Thyroid gland (tissue), 4 donors: Measurements from ENCODE around the gene NUCB2. TPM values are rescaled to one million over a fixed set of nuclear protein-coding genes. Genes with fewer than 3 reads are reported as not detected.

Source experiments
- DNase-seq, 2 donors: peaks; one replicate each; pipeline ENCODE4 v3.0.0-alpha.2; 2019
- H3K27ac ChIP-seq, 3 donors: fragments of 200-600 bp; sonication (generic); 1 replicate in 2 of 3; 2 replicates in 1 of 3; pipeline ENCODE4 v1.5.1; 2016 to 2019; ENCODE audit warnings: mild to moderate bottlenecking in 1 of 3, moderate library complexity in 1 of 3
- H3K27me3 ChIP-seq: fragments of 200-600 bp; sonication (generic); one replicate; pipeline ENCODE4 v1.5.1; 2019
- H3K36me3 ChIP-seq, 2 donors: fragments of 200-600 bp; sonication (generic); one replicate each; pipeline ENCODE4 v1.5.1; 2016 to 2019
- H3K4me1 ChIP-seq, 2 donors: fragments of 200-600 bp; sonication (generic); one replicate each; pipeline ENCODE4 v1.5.1; 2017 to 2019
- H3K4me3 ChIP-seq, 3 donors: fragments of 200-600 bp; sonication (generic); replicated peaks in 1 of 3; 1 replicate in 2 of 3; 2 replicates in 1 of 3; pipeline ENCODE4 v1.5.1; 2016; ENCODE audit warnings: mild to moderate bottlenecking in 1 of 3
- H3K9me3 ChIP-seq: fragments of 200-600 bp; sonication (generic); one replicate; pipeline ENCODE4 v1.5.1; 2017
- POLR2A ChIP-seq, 2 donors: fragments of 450-650 bp; IDR thresholded peaks; one replicate each; pipeline ENCODE4 v1.6.1; 2017; ENCODE audit warnings: antibody characterized with exemption in 2 of 2, mild to moderate bottlenecking in 2 of 2, moderate library complexity in 1 of 2
- WGBS, 2 donors: methylation state at CpG; one replicate each; pipeline ENCODE4 v1.1.5; 2017; 5-methylcytosine and 5-hydroxymethylcytosine counted together
- intact Hi-C: fragments of 100-400 bp; cut with DNase I; formaldehyde crosslinking; loops from one replicate; pipeline ENCODE4 v1.15.1; 2023
- total RNA-seq, 4 donors: library from RNA; depleted of rRNA; stranded (reverse); fragments of >200 nt; gene quantifications; one replicate each; pipeline ENCODE4 v1.2.3, GENCODE V29; 2016
- TF ChIP-seq, protein P1 (sequence below), 6 experiments: fragments of 200-600 bp in 3 of 6; fragments of 450-650 bp in 3 of 6; sonication (generic) in 3 of 6; IDR thresholded peaks; one replicate each; pipeline ENCODE4 v1.5.1; 2016 to 2019; ENCODE audit warnings: antibody characterized with exemption in 6 of 6, mild to moderate bottlenecking in 2 of 6, inconsistent platforms in 1 of 6, moderate library complexity in 1 of 6

NUCB2 gene
- total RNA-seq, 4 donors from 2014 or later = 73.2 to 152 (median 113) TPM

DNA sequence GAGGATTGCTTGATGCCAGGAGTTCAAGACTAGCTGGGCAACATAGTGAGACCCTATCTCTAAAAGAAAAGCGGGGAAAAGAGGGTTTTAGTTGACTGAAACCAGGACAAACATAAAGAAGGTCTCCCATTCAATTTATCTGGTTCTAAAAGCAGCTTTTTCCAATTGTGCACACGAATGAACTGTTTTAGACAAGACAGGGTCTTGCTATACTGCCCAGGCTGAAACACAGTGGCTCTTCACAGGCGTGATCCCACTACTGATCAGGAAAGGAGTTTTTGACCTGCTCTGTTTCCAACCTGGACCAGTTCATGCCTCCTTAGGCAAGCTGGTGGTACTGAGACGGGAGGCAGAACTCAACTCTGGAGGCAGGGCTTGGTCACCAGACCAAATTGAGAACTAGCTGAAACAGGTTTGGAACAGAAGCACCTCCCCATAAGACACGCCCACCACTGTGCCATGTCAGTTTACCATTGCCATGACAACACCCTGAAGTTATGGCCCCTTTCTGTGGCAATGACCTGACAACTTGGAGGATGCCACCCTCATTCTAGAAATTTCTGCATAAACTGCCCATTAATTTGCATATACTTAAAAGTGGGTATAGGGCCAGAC is 2.8 kb upstream of the NUCB2 start:
- Histone ChIP-seq H3K27me3 (no peaks in the 10 kb centered on the region), H3K9me3 (no peaks in the 10 kb centered on the region), H3K27ac (no peak overlapping the region), H3K4me1 (peaks cover 0 to 4% of the 10 kb centered on the region in 2 donors), H3K36me3 (no peaks in the 10 kb centered on the region), H3K4me3 (no peak overlapping the region)
- intact Hi-C loops = no loop called here
- TF ChIP-seq POLR2A (IDR thresholded peaks at IDR 0.05) = no peak
- TF ChIP-seq, protein P1, sequence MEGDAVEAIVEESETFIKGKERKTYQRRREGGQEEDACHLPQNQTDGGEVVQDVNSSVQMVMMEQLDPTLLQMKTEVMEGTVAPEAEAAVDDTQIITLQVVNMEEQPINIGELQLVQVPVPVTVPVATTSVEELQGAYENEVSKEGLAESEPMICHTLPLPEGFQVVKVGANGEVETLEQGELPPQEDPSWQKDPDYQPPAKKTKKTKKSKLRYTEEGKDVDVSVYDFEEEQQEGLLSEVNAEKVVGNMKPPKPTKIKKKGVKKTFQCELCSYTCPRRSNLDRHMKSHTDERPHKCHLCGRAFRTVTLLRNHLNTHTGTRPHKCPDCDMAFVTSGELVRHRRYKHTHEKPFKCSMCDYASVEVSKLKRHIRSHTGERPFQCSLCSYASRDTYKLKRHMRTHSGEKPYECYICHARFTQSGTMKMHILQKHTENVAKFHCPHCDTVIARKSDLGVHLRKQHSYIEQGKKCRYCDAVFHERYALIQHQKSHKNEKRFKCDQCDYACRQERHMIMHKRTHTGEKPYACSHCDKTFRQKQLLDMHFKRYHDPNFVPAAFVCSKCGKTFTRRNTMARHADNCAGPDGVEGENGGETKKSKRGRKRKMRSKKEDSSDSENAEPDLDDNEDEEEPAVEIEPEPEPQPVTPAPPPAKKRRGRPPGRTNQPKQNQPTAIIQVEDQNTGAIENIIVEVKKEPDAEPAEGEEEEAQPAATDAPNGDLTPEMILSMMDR (IDR thresholded peaks at IDR 0.05) = no peak
- 92 to 96% methylated on average over 5 of the region's 5 CpGs for WGBS, 2 donors
- no peak for DNase-seq

DNA sequence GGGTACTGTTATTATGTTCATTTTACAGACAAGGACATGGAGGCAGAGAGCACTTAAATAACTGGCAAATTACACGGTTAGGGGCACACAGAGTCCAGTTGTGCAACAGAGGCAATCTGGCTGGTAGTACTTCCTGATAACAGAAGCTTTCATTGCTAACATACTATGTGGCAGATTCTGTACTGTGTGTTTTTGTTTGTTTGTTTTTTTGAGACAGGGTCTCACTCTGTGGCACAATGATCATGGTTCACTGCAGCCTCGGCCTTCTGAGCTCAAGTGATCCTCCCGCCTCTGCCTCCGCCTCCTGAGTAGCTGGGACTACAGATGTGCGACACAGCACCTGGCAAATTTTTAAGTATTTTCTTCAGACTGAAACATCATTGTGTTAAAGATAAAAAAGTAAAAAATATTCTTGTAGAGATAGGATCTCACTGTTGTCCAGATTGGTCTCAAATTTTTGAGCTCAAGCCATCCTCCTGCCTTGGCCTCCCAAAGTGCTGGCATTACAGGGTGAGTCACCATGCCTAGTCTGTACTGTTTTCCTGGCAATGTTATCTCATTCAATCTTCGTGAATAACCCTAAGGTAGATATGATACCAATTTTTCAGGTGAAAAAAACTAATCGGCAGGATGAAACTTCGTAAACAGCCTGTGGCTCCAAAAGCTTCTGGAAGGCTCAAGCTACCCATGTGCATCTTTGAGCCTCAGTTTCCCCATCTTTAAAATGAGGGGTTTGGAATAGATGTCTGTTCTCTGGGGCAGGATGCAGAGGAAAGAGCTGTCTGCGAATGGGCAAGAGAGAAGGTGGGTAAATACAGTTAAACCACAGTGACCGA is 921 bp upstream of the NUCB2 start:
- TF ChIP-seq POLR2A (IDR thresholded peaks at IDR 0.05) = no peak
- TF ChIP-seq, protein P1 (IDR thresholded peaks at IDR 0.05) = no peak
- Histone ChIP-seq H3K36me3 (no peaks in the 10 kb centered on the region), H3K4me1 (peaks cover 0 to 4% of the 10 kb centered on the region in 2 donors), H3K4me3 (peak overlapping the region; percentile 45 to 92 (median 76)), H3K27ac (peak overlapping the region; percentile 70 to 91 (median 76)), H3K9me3 (no peaks in the 10 kb centered on the region), H3K27me3 (no peaks in the 10 kb centered on the region)
- no peak for DNase-seq
- intact Hi-C loops = no loop called here
- 76% methylated on average over 10 of the region's 10 CpGs for WGBS, 2 donors

DNA sequence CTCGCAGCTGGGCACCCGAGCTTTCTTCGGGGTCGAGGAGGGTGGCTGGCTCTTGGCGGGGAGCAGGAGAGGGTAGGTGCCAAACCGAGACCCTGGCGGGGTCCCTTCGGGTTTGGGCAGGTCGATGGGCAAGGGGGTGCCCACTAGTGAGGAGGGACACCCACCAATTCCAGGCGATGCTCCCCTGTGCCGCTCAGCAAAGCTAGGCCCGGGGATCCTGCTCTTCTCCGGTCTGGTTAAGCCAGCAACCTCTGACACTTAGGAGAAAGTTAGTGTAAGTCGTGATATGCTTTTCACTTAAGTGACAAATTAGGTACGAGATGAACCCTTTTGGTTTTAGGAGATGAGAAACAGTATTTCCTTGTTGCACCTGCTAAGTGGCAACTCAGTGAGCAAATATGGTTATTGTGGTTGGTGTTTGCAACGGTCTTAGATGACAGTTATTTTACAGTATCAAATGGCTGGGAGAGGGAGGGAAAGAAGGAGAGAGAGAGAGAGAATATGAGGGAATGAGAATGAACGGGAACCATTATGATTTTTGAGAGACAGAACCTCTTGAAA is 565 bp downstream of the NUCB2 start:
- Histone ChIP-seq H3K9me3 (no peaks in the 10 kb centered on the region), H3K4me3 (peak overlapping the region; percentile 45 to 92 (median 76)), H3K27me3 (no peaks in the 10 kb centered on the region), H3K4me1 (peaks cover 0 to 4% of the 10 kb centered on the region in 2 donors), H3K27ac (peak overlapping the region; percentile 70 to 91 (median 76)), H3K36me3 (no peaks in the 10 kb centered on the region)
- WGBS, 2 donors = 1% methylated on average over 8 to 13 of the region's 17 CpGs
- TF ChIP-seq, protein P1 (IDR thresholded peaks at IDR 0.05) = no peak
- TF ChIP-seq POLR2A (IDR thresholded peaks at IDR 0.05) = no peak
- intact Hi-C loops = no loop called here
- no peak for DNase-seq

DNA sequence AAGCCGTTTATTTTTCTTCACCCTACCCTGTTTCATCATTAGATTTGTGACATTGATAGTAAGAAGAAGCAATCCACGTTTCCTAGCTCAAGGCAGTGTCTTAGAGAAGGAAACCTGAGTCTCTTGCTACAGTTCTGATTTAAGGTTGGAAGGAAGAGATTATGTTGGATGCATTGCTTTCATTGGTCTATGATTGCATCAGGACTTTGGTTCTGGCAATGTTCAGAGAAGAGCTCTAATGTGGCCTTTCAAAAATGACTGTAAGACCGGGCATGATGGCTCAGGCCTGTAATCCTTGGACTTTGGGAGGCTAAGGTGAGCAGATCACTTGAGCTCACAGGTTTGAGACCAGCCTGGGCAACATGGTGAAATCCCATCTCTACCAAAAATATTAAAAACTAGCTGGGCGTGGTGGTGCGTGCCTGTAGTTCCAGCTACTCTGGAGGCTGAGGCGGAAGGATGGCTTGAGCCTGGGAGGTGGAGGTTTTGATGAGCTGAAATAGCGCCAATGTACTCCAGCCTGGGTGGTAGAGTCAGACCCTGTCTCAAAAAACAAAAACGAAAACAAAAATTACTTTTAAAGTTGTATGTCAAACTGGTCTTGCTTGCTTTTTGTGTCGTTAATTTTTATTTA is 4.1 kb downstream of the NUCB2 start:
- TF ChIP-seq POLR2A (IDR thresholded peaks at IDR 0.05) = no peak
- TF ChIP-seq, protein P1 (IDR thresholded peaks at IDR 0.05) = no peak
- DNase-seq = no peak
- 96 to 98% methylated on average over 9 of the region's 9 CpGs for WGBS, 2 donors
- H3K27me3 ChIP-seq = no peaks in the 10 kb centered on the region
- peaks cover 0 to 4% of the 10 kb centered on the region in 2 donors for H3K4me1 ChIP-seq
- no peak overlapping the region for H3K4me3 ChIP-seq
- H3K36me3 ChIP-seq = no peaks in the 10 kb centered on the region
- intact Hi-C loops = no loop called here
- H3K27ac ChIP-seq = no peak overlapping the region
- no peaks in the 10 kb centered on the region for H3K9me3 ChIP-seq
